BE2C (cell line): Measurements from ENCODE around the gene CSMD2.
"Not testable (repeated sequence)": the region's sequence is repeated elsewhere in the genome, so short reads cannot be mapped to it uniquely, and the experiment has no call there.

Experiments
- DNase-seq: peaks from one replicate; pipeline ENCODE4 v3.0.0-alpha.2; 2020
- H3K27me3 ChIP-seq: fragments of 250-450 bp; sonication (Bioruptor Pico); 2 replicates; pipeline ENCODE4 v1.5.1; 2020; ENCODE audit warnings: mild to moderate bottlenecking
- H3K36me3 ChIP-seq: fragments of 250-450 bp; sonication (Bioruptor Pico); 2 replicates; pipeline ENCODE4 v1.5.1; 2020; ENCODE audit warnings: mild to moderate bottlenecking
- H3K4me1 ChIP-seq: fragments of 250-450 bp; sonication (Bioruptor Pico); 2 replicates; pipeline ENCODE4 v1.5.1; 2020
- H3K4me3 ChIP-seq: 2 replicates; pipeline ENCODE4 v1.5.1; 2011; ENCODE audit warnings: low read depth, low read length
- H3K9me3 ChIP-seq: fragments of 250-450 bp; sonication (Bioruptor Pico); 2 replicates; pipeline ENCODE4 v1.5.1; 2020
- TF ChIP-seq, protein P1 (sequence below): IDR thresholded peaks from 2 replicates; pipeline ENCODE4 v1.5.1; 2012; ENCODE audit warnings: mild to moderate bottlenecking, low read depth, low read length

The CSMD2 gene

DNA sequence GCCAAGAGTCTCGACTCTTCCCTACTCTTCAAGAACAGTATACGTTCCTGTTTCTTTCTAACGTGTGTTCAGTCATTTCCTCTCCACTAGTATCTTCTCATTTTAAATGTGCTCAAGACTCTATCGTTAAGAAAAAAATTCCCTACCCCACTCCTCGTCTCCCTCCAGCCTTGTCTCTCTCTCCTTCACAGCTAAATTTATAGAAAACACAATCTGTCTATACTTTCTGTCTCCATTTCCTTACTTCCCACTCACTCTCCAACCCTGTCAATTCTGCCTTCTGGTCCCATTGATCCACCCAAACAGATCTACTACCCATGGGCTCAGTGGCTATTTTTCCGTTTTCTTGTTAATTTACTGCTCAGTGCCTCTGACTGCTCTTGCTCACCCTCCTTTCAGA, 75.3 kb downstream of the CSMD2 start:
- H3K36me3 ChIP-seq = no peaks in the 10 kb centered on the region
- TF ChIP-seq, protein P1, sequence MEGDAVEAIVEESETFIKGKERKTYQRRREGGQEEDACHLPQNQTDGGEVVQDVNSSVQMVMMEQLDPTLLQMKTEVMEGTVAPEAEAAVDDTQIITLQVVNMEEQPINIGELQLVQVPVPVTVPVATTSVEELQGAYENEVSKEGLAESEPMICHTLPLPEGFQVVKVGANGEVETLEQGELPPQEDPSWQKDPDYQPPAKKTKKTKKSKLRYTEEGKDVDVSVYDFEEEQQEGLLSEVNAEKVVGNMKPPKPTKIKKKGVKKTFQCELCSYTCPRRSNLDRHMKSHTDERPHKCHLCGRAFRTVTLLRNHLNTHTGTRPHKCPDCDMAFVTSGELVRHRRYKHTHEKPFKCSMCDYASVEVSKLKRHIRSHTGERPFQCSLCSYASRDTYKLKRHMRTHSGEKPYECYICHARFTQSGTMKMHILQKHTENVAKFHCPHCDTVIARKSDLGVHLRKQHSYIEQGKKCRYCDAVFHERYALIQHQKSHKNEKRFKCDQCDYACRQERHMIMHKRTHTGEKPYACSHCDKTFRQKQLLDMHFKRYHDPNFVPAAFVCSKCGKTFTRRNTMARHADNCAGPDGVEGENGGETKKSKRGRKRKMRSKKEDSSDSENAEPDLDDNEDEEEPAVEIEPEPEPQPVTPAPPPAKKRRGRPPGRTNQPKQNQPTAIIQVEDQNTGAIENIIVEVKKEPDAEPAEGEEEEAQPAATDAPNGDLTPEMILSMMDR = no peak
- no peak overlapping the region for H3K4me3 ChIP-seq
- no peaks in the 10 kb centered on the region for H3K4me1 ChIP-seq
- H3K9me3 ChIP-seq = no peaks in the 10 kb centered on the region
- DNase-seq = no peak
- no peaks in the 10 kb centered on the region for H3K27me3 ChIP-seq

DNA sequence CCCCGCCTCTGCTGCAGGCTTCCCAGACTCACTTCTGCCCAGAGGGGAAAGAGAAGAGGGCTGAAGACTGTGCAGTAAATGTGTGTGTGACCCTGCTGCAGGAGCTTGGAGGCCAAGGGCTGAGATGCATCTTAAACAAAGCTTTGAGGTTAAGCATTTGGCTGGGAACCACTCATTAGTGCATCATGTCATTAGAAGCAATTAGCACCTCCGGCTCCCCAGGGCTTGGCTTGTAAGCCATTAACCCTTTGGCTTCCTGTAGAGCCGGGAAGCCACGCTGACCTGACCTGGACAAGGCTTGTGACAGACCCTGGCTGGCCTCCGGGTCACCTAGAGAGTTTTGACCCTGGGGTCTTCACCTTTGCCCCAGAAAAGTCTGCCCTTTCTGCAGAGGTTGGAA, 77.0 kb downstream of the CSMD2 start:
- Histone ChIP-seq H3K4me1 (no peaks in the 10 kb centered on the region), H3K36me3 (no peaks in the 10 kb centered on the region), H3K27me3 (no peaks in the 10 kb centered on the region), H3K9me3 (no peaks in the 10 kb centered on the region), H3K4me3 (no peak overlapping the region)
- no peak for DNase-seq
- TF ChIP-seq, protein P1 = no peak

DNA sequence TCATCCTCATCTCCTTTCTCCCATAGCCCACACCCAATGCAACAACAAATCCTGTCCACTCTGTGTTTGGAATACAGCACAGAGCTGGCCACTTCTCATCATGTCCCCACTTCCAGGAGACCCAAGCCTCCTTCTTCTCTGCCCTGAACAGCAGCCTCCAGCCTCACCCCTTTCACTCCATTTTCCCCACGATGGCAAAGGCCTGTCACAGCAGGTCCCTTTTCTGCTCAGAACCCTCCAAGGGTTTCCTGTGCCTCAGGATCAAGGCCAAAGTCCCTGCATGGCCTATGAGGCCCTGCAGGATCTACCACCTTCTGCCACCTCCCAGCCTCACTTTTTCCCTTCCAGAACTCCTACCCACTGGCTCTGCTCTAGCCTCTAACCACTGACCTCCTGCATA, 78.5 kb downstream of the CSMD2 start:
- Histone ChIP-seq H3K36me3 (no peaks in the 10 kb centered on the region), H3K4me1 (no peaks in the 10 kb centered on the region), H3K4me3 (no peak overlapping the region), H3K9me3 (no peaks in the 10 kb centered on the region), H3K27me3 (no peaks in the 10 kb centered on the region)
- TF ChIP-seq, protein P1 = no peak
- no peak for DNase-seq

DNA sequence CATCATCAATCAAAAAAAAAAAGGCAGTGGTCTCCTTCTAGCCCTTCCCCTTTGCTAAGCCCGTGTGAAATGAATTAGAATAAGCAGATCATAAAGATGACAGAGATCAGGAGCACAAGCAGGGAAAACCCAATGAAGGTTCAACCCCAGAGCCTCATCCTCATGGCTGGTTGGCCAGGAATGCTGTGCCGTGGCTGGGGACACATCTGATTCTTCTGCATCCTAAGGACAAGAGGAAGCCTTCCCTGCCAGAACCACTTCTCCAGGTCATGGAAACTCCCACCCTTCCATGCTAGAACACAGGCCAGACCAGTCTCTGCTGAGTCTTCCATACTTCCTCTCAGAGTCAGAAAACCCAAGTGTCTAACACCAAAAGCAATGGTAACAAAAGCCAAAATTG, 81.1 kb downstream of the CSMD2 start:
- Histone ChIP-seq H3K4me1 (no peaks in the 10 kb centered on the region), H3K36me3 (no peaks in the 10 kb centered on the region), H3K9me3 (no peaks in the 10 kb centered on the region), H3K4me3 (no peak overlapping the region), H3K27me3 (no peaks in the 10 kb centered on the region)
- TF ChIP-seq, protein P1 = no peak
- DNase-seq = no peak

DNA sequence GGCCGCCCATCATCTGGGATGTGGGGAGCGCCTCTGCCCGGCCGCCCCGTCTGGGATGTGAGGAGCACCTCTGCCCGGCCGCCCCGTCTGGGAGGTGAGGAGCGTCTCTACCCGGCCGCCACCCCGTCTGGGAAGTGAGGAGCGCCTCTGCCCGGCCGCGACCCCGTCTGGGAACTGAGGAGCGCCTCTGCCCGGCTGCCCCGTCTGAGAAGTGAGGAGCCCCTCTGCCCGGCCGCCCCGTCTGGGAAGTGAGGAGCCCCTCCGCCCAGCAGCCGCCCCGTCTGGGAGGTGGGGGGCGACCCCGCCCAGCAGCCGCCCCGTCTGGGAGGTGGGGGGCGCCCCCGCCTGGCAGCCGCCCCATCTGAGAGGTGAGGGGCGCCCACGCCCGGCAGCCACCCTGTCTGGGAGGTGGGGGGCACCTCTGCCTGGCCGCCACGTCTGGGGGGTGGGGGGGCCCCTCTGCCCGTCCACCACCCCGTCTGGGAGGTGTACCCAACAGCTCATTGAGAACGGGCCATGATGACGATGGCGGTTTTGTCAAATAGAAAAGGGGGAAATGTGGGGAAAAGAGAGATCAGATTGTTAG, 82.9 kb downstream of the CSMD2 start:
- H3K4me3 ChIP-seq, H3K36me3 ChIP-seq, H3K9me3 ChIP-seq, DNase-seq, H3K4me1 ChIP-seq, H3K27me3 ChIP-seq: not testable (repeated sequence)

DNA sequence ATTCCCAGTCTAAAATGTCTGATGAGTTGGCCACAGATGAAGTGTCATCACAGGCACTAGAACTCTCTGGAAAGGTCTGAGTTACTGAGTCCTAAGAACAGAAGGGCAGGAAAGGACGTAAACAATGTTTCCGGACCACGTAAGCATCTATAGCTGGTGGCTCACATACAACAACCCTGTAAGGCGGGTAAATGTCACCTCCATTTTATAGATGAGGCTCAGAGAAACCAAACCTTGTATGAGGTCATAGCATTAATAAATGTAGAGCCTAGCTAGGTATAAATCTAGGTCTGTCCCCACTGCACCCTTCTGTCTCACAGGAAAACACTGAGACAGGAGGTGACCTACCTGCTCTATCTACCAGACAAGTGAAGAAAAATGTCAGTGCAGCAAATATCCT, 86.6 kb downstream of the CSMD2 start:
- Histone ChIP-seq H3K4me3 (no peak overlapping the region), H3K4me1 (no peaks in the 10 kb centered on the region), H3K9me3 (no peaks in the 10 kb centered on the region), H3K27me3 (no peaks in the 10 kb centered on the region), H3K36me3 (no peaks in the 10 kb centered on the region)
- DNase-seq = no peak
- TF ChIP-seq, protein P1 = no peak

DNA sequence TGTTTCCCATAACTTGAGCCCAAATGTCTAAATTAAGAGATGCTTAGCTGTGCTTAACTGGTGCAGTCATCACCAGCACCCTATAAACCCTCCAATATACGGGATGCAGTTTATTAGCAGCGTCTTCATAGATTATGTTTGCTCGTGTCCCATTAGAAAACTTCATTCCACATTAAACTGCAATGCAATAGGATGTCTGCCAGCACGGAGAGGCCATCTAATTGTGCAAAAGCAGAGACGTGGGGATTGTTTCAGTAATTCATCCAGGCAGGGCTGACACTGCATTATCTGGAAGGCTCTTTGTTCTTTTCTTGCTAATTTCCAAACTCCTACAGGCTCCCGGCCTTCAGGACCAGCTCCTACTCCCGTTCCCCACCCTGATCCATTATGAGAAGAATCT, 89.5 kb downstream of the CSMD2 start:
- TF ChIP-seq, protein P1 = no peak
- Histone ChIP-seq H3K27me3 (no peaks in the 10 kb centered on the region), H3K9me3 (no peaks in the 10 kb centered on the region), H3K36me3 (no peaks in the 10 kb centered on the region), H3K4me1 (no peaks in the 10 kb centered on the region), H3K4me3 (no peak overlapping the region)
- no peak for DNase-seq
